Nucleus accumbens (tissue), 56 donors: ENCODE measurements around the gene TMA7.
"Not testable (repeated sequence)": the region's sequence is repeated elsewhere in the genome, so short reads cannot be mapped to it uniquely, and the experiment has no call there.

Experiments used
- DNase-seq, 56 donors: peaks; one replicate each; lab custom pipeline; 2025; lab: John Stamatoyannopoulos, UW

The TMA7 gene

GRCh38 chr3:48433472-48434118 is 6.5 kb upstream of the TMA7 start:
- DNase-seq, result no peak

- no peak for DNase-seq
Measured at GRCh38 chr3:48434591-48435222, 5.3 kb upstream of the TMA7 start.

GRCh38 chr3:48435223-48435595 is 4.8 kb upstream of the TMA7 start:
- DNase-seq, result no peak

GRCh38 chr3:48435774-48436476 is 4.1 kb upstream of the TMA7 start:
- peak in 52 of 56 donors; percentile 46 to 94 (median 78) for DNase-seq

GRCh38 chr3:48436477-48436787 is 3.6 kb upstream of the TMA7 start:
- DNase-seq, result no peak

- DNase-seq, result no peak
Measured at GRCh38 chr3:48436855-48437254, 3.2 kb upstream of the TMA7 start.

- no peak for DNase-seq
Measured at GRCh38 chr3:48437812-48438211, 2.2 kb upstream of the TMA7 start.

- DNase-seq, result peak in 1 of 56 donors; percentile 58
Measured at GRCh38 chr3:48440590-48440958, 517 bp downstream of the TMA7 start.

- no peak for DNase-seq
Measured at GRCh38 chr3:48441940-48442339, 1.9 kb downstream of the TMA7 start.

GRCh38 chr3:48445277-48445882 is 5.3 kb downstream of the TMA7 start:
- no peak for DNase-seq

- no peak for DNase-seq
Measured at GRCh38 chr3:48446043-48446424, 6.0 kb downstream of the TMA7 start.

GRCh38 chr3:48446425-48447193 is 6.6 kb downstream of the TMA7 start, which contains the start of gene ATRIP:
TSS of gene ATRIP (plus strand) at chr3:48446737. CDS start at chr3:48446846, 109 bp downstream.
- peak in 53 of 56 donors; percentile 48 to 92 (median 81) for DNase-seq

GRCh38 chr3:48451270-48451669 is 11.2 kb downstream of the TMA7 start:
- no peak for DNase-seq

GRCh38 chr3:48456456-48456855 is 16.4 kb downstream of the TMA7 start:
- no peak for DNase-seq

GRCh38 chr3:48459331-48459730 is 19.3 kb downstream of the TMA7 start:
- DNase-seq, result no peak

- no peak for DNase-seq
Measured at GRCh38 chr3:48459773-48460516, 19.9 kb downstream of the TMA7 start.

- no peak for DNase-seq
Measured at GRCh38 chr3:48460517-48460902, 20.5 kb downstream of the TMA7 start.

- not testable (repeated sequence) for DNase-seq
Measured at GRCh38 chr3:48461767-48462166, 21.7 kb downstream of the TMA7 start.

- DNase-seq, result no peak
Measured at GRCh38 chr3:48463703-48464102, 23.6 kb downstream of the TMA7 start.

- DNase-seq, result peak in 2 of 56 donors; percentile 40 to 45
Measured at GRCh38 chr3:48464713-48465221, 24.7 kb downstream of the TMA7 start.
